Large intestine (tissue), 3 donors: ENCODE results near the gene RPS10. TPM values are rescaled to one million over a fixed set of nuclear protein-coding genes. Genes with fewer than 3 reads are reported as not detected.

Source experiments
- DNase-seq, 2 donors: peaks; one replicate each; pipeline versions ENCODE4 v3.0.0 to v3.0.0-alpha.2; 2013
- H3K27ac ChIP-seq: one replicate; pipeline ENCODE4 v1.5.1; 2013; ENCODE audit warnings: low read length
- H3K27me3 ChIP-seq: 2 replicates; pipeline ENCODE4 v1.6.1; 2013; ENCODE audit warnings: low read length; ENCODE audit not compliant: control insufficient read depth, insufficient read depth
- H3K36me3 ChIP-seq: 2 replicates; pipeline ENCODE4 v1.6.1; 2013; ENCODE audit warnings: low read length; ENCODE audit not compliant: control insufficient read depth, insufficient read depth
- H3K4me1 ChIP-seq: one replicate; pipeline ENCODE4 v1.6.1; 2013; ENCODE audit warnings: low read length; ENCODE audit not compliant: control insufficient read depth, insufficient read depth
- H3K4me3 ChIP-seq: one replicate; pipeline ENCODE4 v1.5.1; 2013; ENCODE audit warnings: low read length
- H3K9me3 ChIP-seq: one replicate; pipeline ENCODE4 v1.6.1; 2013; ENCODE audit warnings: mild to moderate bottlenecking, low read depth, low read length, moderate library complexity; ENCODE audit not compliant: control insufficient read depth
- WGBS: methylation state at CpG from one replicate; pipeline ENCODE4 v1.1.5; 2013; ENCODE audit warnings: low lambda C conversion rate; ENCODE audit not compliant: insufficient coverage; 5-methylcytosine and 5-hydroxymethylcytosine counted together
- polyA plus RNA-seq: library from polyadenylated mRNA; unstranded; fragments of 120-200 nt; gene quantifications from one replicate; pipeline ENCODE4 v1.2.1, GENCODE V29; 2013

Gene RPS10
- polyA plus RNA-seq, 1 donor, result 2,184 TPM

DNA sequence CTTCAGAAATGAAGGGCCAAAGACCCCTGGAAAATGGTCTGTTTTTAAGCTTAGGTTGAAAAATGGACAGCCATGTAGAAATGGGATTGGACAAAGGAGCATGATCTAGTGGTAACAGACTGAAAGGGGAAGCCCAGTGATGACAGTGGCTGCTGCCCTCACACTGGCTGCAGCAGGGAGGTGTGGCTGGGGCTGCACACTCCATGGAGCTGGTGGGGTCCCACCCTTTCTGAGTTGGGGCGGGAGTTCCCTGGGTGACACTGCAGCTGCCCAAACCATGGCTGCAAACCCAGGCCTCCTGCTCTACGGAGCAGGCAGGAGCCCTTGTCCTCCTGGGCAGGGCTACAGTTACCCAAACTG, 31.5 kb upstream of the RPS10 start:
- H3K27ac ChIP-seq, result no peak overlapping the region
- H3K9me3 ChIP-seq, result no peaks in the 10 kb centered on the region
- H3K4me3 ChIP-seq, result no peak overlapping the region
- no peaks in the 10 kb centered on the region for H3K27me3 ChIP-seq
- no CpG with 5 or more reads among the region's 2 CpGs for WGBS
- H3K36me3 ChIP-seq, result no peaks in the 10 kb centered on the region
- no peak for DNase-seq
- H3K4me1 ChIP-seq, result peaks cover under 1% of the 10 kb centered on the region

GRCh38 chr6:34455831-34456230, 30.0 kb upstream of the RPS10 start:
- H3K36me3 ChIP-seq, result no peaks in the 10 kb centered on the region
- no peak overlapping the region for H3K27ac ChIP-seq
- DNase-seq, result no peak
- whole genome bisulfite sequencing, result no CpG with 5 or more reads among the region's 1 CpG
- no peaks in the 10 kb centered on the region for H3K4me1 ChIP-seq
- no peak overlapping the region for H3K4me3 ChIP-seq
- H3K9me3 ChIP-seq, result no peaks in the 10 kb centered on the region
- H3K27me3 ChIP-seq, result no peaks in the 10 kb centered on the region

DNA sequence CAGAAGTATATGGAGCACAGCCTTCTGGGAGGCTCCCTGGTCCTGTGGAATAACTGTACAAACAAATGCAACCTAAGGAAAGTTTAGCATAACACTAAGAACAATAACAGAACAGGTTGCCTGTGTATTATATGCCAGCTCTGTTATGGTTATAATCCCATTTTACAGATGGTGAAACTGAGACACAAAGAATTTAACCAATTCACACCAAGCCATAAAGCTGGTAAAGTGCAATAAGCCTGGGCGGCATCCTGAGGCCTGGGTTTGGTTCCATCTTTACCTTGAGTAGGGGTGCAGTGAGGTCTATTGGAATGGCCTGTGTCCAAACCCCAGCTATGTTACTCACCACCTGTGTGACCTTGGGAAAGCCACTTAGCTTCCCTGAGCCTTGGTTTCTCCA, 25.3 kb upstream of the RPS10 start:
- WGBS, result no CpG with 5 or more reads among the region's 1 CpG
- H3K4me3 ChIP-seq, result no peak overlapping the region
- no peak for DNase-seq

GRCh38 chr6:34447910-34448309, 22.0 kb upstream of the RPS10 start:
- no CpG with 5 or more reads among the region's 5 CpGs for WGBS
- Histone ChIP-seq H3K9me3 (no peaks in the 10 kb centered on the region), H3K36me3 (no peaks in the 10 kb centered on the region), H3K4me1 (no peaks in the 10 kb centered on the region), H3K27me3 (no peaks in the 10 kb centered on the region), H3K27ac (no peak overlapping the region), H3K4me3 (no peak overlapping the region)
- no peak for DNase-seq

More for the DNA sequence above, 25.3 kb upstream of the RPS10 start:
- Histone ChIP-seq H3K27me3 (no peaks in the 10 kb centered on the region), H3K36me3 (no peaks in the 10 kb centered on the region), H3K27ac (no peak overlapping the region), H3K9me3 (no peaks in the 10 kb centered on the region), H3K4me1 (no peaks in the 10 kb centered on the region)

- WGBS, result no CpG with 5 or more reads among the region's 7 CpGs
- H3K36me3 ChIP-seq, result no peaks in the 10 kb centered on the region
- no peaks in the 10 kb centered on the region for H3K4me1 ChIP-seq
- no peak overlapping the region for H3K4me3 ChIP-seq
- H3K27me3 ChIP-seq, result no peaks in the 10 kb centered on the region
- H3K9me3 ChIP-seq, result no peaks in the 10 kb centered on the region
- DNase-seq, result no peak
- no peak overlapping the region for H3K27ac ChIP-seq
These were observed 21.5 kb upstream of the RPS10 start for GRCh38 chr6:34447386-34447785.

DNA sequence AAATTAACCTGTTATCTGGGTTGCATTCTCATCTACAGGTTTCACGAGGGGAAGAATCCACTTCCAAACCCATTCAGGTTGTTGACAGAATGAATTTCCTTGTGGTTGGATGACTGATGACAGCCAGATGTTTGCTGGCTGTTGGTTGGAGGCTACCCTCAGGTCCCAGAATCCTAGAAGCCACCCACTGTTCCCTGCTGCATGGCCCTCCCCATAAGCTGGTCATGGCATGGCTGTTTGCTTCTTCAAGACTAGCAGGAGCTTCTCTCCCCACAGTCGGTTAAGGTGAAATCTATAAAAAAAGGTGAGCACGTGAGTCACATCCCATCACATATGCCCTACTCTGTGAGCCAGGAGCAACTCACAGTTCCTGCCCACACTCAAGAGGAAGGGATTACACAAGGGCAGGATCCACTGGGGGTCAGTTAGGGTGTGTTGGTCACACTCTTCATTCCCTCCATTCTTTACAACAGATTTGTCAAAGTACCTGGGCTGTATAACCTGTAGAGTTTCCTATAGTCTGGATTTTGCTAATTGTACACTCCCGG, 19.5 kb upstream of the RPS10 start:
- H3K27ac ChIP-seq, result no peak overlapping the region
- no peaks in the 10 kb centered on the region for H3K9me3 ChIP-seq
- no peaks in the 10 kb centered on the region for H3K4me1 ChIP-seq
- no CpG with 5 or more reads among the region's 4 CpGs for WGBS
- no peaks in the 10 kb centered on the region for H3K27me3 ChIP-seq
- no peak for DNase-seq
- H3K36me3 ChIP-seq, result no peaks in the 10 kb centered on the region
- no peak overlapping the region for H3K4me3 ChIP-seq

- DNase-seq, result no peak
- H3K4me3 ChIP-seq, result no peak overlapping the region
- no peaks in the 10 kb centered on the region for H3K4me1 ChIP-seq
- no peak overlapping the region for H3K27ac ChIP-seq
- H3K27me3 ChIP-seq, result no peaks in the 10 kb centered on the region
- H3K9me3 ChIP-seq, result peaks cover 6% of the 10 kb centered on the region
- no CpG with 5 or more reads among the region's 5 CpGs for whole genome bisulfite sequencing
- no peaks in the 10 kb centered on the region for H3K36me3 ChIP-seq
These were observed 15.7 kb upstream of the RPS10 start for GRCh38 chr6:34441526-34441925.

DNA sequence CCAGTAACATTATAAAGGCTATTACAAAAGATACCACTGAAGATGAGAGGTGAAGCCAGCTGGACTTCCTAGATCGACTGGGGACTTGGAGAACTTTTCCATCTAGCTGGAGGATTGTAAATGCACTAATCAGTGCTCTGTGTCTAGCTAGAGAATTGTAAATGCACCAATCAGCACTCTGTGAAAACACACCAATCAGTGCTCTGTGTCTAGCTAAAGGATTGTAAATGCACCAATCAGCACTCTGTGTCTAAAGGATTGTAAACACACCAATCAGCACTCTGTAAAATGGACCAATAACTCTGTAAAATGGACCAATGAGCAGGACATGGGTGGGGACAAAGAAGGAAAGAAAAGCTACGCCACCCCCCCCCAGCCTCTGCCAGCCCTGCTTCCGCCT, 13.6 kb upstream of the RPS10 start:
- DNase-seq, result no peak
- H3K4me1 ChIP-seq, result no peaks in the 10 kb centered on the region
- no peak overlapping the region for H3K4me3 ChIP-seq
- no peaks in the 10 kb centered on the region for H3K36me3 ChIP-seq
- H3K9me3 ChIP-seq, result peaks cover 6% of the 10 kb centered on the region
- WGBS, result no CpG with 5 or more reads among the region's 3 CpGs
- H3K27me3 ChIP-seq, result no peaks in the 10 kb centered on the region
- H3K27ac ChIP-seq, result no peak overlapping the region

DNA sequence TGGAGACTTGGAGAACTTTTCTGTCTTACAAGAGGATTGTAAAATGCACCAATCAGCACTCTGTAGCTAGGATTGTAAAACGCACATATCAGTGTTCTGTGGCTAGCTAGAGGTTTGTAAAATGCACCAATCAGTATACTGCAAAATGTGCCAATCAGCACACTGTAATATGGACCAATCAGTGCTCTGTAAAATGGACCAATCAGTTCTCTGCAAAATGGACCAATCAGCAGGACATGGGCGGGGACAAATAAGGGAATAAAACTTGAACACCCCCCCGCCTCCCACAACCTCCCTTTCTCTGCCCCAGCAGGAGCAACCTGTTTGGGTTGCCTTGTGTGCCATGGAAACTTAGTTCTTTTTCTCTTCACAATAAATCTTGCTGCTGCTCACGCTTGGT, 12.8 kb upstream of the RPS10 start:
- WGBS, result no CpG with 5 or more reads among the region's 4 CpGs
- Histone ChIP-seq H3K4me1 (no peaks in the 10 kb centered on the region), H3K9me3 (peaks cover 6% of the 10 kb centered on the region), H3K27ac (no peak overlapping the region), H3K27me3 (no peaks in the 10 kb centered on the region), H3K36me3 (no peaks in the 10 kb centered on the region), H3K4me3 (no peak overlapping the region)
- DNase-seq, result no peak

DNA sequence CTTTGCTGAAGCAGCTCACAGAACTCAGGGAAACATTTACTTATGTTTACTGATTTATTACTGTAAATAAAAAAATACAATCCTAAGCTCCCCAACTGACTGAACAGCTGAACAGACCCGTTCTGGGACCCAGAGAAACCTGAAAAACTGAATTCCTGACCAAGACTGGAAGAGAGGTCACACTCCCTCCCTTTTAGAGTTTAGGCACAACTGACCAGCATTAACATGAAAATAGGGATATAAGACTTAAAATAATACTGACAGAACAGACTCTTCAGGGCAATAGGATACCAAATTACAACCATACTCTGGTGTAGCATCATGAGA, 11.7 kb upstream of the RPS10 start:
- no peak overlapping the region for H3K4me3 ChIP-seq
- H3K9me3 ChIP-seq, result peaks cover 6% of the 10 kb centered on the region
- H3K27ac ChIP-seq, result no peak overlapping the region
- DNase-seq, result no peak
- H3K27me3 ChIP-seq, result no peaks in the 10 kb centered on the region
- H3K36me3 ChIP-seq, result no peaks in the 10 kb centered on the region
- no peaks in the 10 kb centered on the region for H3K4me1 ChIP-seq
- WGBS, result no CpG with 5 or more reads among the region's 1 CpG

GRCh38 chr6:34436803-34437643, 11.2 kb upstream of the RPS10 start:
- no peak overlapping the region for H3K4me3 ChIP-seq
- DNase-seq, result no peak
- 80% methylated on average over 1 of the region's 38 CpGs for WGBS
- H3K36me3 ChIP-seq, result no peaks in the 10 kb centered on the region
- H3K27me3 ChIP-seq, result no peaks in the 10 kb centered on the region
- H3K9me3 ChIP-seq, result peaks cover 6% of the 10 kb centered on the region
- no peaks in the 10 kb centered on the region for H3K4me1 ChIP-seq
- H3K27ac ChIP-seq, result no peak overlapping the region
